GM12892 (cell line): ENCODE results near the gene HCRT.
"Not testable (repeated sequence)": the region's sequence is repeated elsewhere in the genome, so short reads cannot be mapped to it uniquely, and the experiment has no call there.

Source experiments
- POLR2A ChIP-seq: IDR thresholded peaks from 2 replicates; pipeline ENCODE4 v1.6.1; 2011; ENCODE audit warnings: low read depth, low read length, control low read depth
- POLR2AphosphoS5 ChIP-seq: IDR thresholded peaks from 2 replicates; pipeline ENCODE4 v1.6.1; 2011; ENCODE audit warnings: low read depth, low read length, control low read depth
- TAF1 ChIP-seq: IDR thresholded peaks from 2 replicates; pipeline ENCODE4 v1.6.1; 2011; ENCODE audit warnings: low read depth, mild to moderate bottlenecking, control low read depth, low read length, borderline replicate concordance

DNA sequence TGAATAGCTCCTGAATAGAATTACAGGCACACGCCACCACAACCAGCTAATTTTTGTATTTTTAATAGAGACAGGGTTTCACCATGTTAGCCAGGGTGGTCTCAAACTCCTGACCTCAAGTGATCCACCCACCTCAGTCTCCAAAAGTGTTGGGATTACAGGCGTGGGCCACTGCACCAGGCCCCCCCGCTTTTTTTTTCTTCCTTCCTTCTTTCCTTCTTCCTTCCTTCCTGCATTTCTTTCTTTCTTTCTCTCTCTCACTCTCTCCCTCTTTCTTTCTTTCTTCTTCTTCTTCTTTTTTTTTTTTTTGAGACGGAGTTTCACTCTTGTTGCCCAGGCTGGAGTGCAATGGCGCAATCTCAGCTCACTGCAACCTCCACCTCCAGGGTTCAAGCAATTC is 939 bp upstream of the HCRT start:
- TF ChIP-seq POLR2A, POLR2AphosphoS5, TAF1: not testable (repeated sequence)
